HCT116 (cell line): ENCODE measurements around the gene HOXA11. TPM values are rescaled to one million over a fixed set of nuclear protein-coding genes. Genes with fewer than 3 reads are reported as not detected.
A peak's percentile ranks its signal among the peaks of the same experiment; 100 is the strongest.

Experiments
- ATAC-seq: fragments of 200-7000 bp; cut with Tn5 transposase; 2 replicates; pipeline ENCODE4 v1.9.1; 2020; ENCODE audit warnings: mild to moderate bottlenecking, moderate library complexity
- BruUV-seq: library from RNA; stranded (reverse); fragments of 400-500 nt; replicated peaks from 2 replicates; lab custom pipeline; 2021; lab: Mats Ljungman, UMichigan
- CTCF ChIA-PET: fragments of 300-600 bp; sonication (Branson Sonifier 250); formaldehyde crosslinking; loops from one replicate; lab custom pipeline; 2021; ENCODE audit warnings: antibody characterized with exemption; lab: Charles Lee
- POLR2A ChIA-PET: fragments of 300-600, 350-600 bp; sonication (Branson Sonifier 250); formaldehyde crosslinking; loops from one replicate; lab custom pipeline; 2021; ENCODE audit warnings: antibody characterized with exemption; lab: Charles Lee
- RAD21 ChIA-PET, 2 experiments: fragments of 300-600 bp; sonication (Branson Sonifier 250); formaldehyde crosslinking; loops; one replicate each; lab custom pipeline; 2023; ENCODE audit warnings: low total read pairs in 2 of 2; ENCODE audit not compliant: uncharacterized antibody in 2 of 2, unreplicated experiment in 2 of 2, low non-redundant PET in 1 of 2; lab: Charles Lee
- DNase-seq: peaks from one replicate; pipeline ENCODE4 v3.0.0-alpha.2; 2010; ENCODE audit warnings: low read depth, low spot score
- H2AFZ ChIP-seq: fragments of 200-600 bp; shearing (Covaris generic), sonication (generic); 2 replicates; pipeline ENCODE4 v1.6.1; 2017; ENCODE audit warnings: low read depth, mixed run types, mixed read lengths, antibody characterized with exemption, low read length; ENCODE audit not compliant: poor library complexity, severe bottlenecking
- H3K27ac ChIP-seq: 2 replicates; pipeline ENCODE4 v1.5.1; 2012; ENCODE audit warnings: low read depth, low read length
- H3K27me3 ChIP-seq: fragments of 200-600 bp; sonication (generic); 2 replicates; pipeline ENCODE4 v1.6.1; 2016; ENCODE audit warnings: mixed run types, low read length, mixed read lengths; ENCODE audit not compliant: insufficient read depth
- H3K36me3 ChIP-seq, 2 experiments: fragments of 200-500 bp in 1 of 2; fragments of 200-600 bp in 1 of 2; sonication (Bioruptor generic) in 1 of 2; sonication (generic) in 1 of 2; 2 replicates each; pipeline versions ENCODE4 v1.5.1 to v1.6.1; 2014 to 2016; ENCODE audit warnings: low read length in 2 of 2, inconsistent platforms in 1 of 2, mixed read lengths in 1 of 2, mixed run types in 1 of 2; ENCODE audit not compliant: insufficient read depth in 2 of 2, control insufficient read depth in 1 of 2
- H3K4me1 ChIP-seq, 2 experiments: fragments of 200-600 bp in 1 of 2; sonication (generic) in 1 of 2; 2 replicates each; pipeline versions ENCODE4 v1.5.1 to v1.6.1; 2012 to 2017; ENCODE audit warnings: low read length in 2 of 2, inconsistent platforms in 1 of 2, mild to moderate bottlenecking in 1 of 2, mixed read lengths in 1 of 2, mixed run types in 1 of 2, moderate library complexity in 1 of 2; ENCODE audit not compliant: insufficient read depth in 2 of 2, control insufficient read depth in 1 of 2
- H3K4me2 ChIP-seq: fragments of 200-600 bp; sonication (generic); 2 replicates; pipeline ENCODE4 v1.6.1; 2017; ENCODE audit warnings: mixed run types, low read length, mixed read lengths
- H3K4me3 ChIP-seq, 2 experiments: fragments of 200-600 bp in 1 of 2; sonication (generic) in 1 of 2; replicated peaks in 1 of 2; 2 replicates each; pipeline ENCODE4 v1.5.1; 2011 to 2016; ENCODE audit warnings: low read length in 2 of 2, control low read depth in 1 of 2, low read depth in 1 of 2, mild to moderate bottlenecking in 1 of 2, mixed read lengths in 1 of 2, mixed run types in 1 of 2
- H3K79me2 ChIP-seq: fragments of 200-600 bp; sonication (generic); 2 replicates; pipeline ENCODE4 v1.6.1; 2017; ENCODE audit warnings: mild to moderate bottlenecking, mixed run types, low read length, moderate library complexity, mixed read lengths; ENCODE audit not compliant: insufficient read depth
- H3K9ac ChIP-seq: fragments of 200-600 bp; sonication (generic); 2 replicates; pipeline ENCODE4 v1.6.1; 2016; ENCODE audit warnings: low read length, mixed read lengths
- H3K9me2 ChIP-seq: fragments of 200-600 bp; sonication (generic), shearing (Covaris generic); 2 replicates; pipeline ENCODE4 v1.6.1; 2017; ENCODE audit warnings: mixed run types, mild to moderate bottlenecking, moderate library complexity; ENCODE audit not compliant: insufficient read depth
- H3K9me3 ChIP-seq, 2 experiments: fragments of 200-500 bp in 1 of 2; fragments of 200-600 bp in 1 of 2; sonication (Bioruptor generic) in 1 of 2; sonication (generic) in 1 of 2; 2 replicates each; pipeline ENCODE4 v1.6.1; 2014 to 2017; ENCODE audit warnings: low read length in 2 of 2, mixed read lengths in 2 of 2, inconsistent platforms in 1 of 2, low read depth in 1 of 2, mild to moderate bottlenecking in 1 of 2, mixed run types in 1 of 2, moderate library complexity in 1 of 2; ENCODE audit not compliant: control insufficient read depth in 1 of 2, insufficient read depth in 1 of 2
- H4K20me1 ChIP-seq: fragments of 200-600 bp; sonication (generic), shearing (Covaris generic); 2 replicates; pipeline ENCODE4 v1.6.1; 2017; ENCODE audit warnings: mixed run types, mild to moderate bottlenecking, moderate library complexity; ENCODE audit not compliant: insufficient read depth
- CEBPB ChIP-seq: IDR thresholded peaks from 2 replicates; pipeline ENCODE4 v1.6.1; 2012; ENCODE audit warnings: low read depth
- CTCF ChIP-seq, 3 experiments: fragments of 200-600 bp in 1 of 3; sonication (generic) in 1 of 3; IDR thresholded peaks in 2 of 3; conservative IDR thresholded peaks in 1 of 3; 2 replicates each; pipeline ENCODE4 v1.5.1; 2012 to 2017; ENCODE audit warnings: low read depth in 2 of 3, low read length in 2 of 3, antibody characterized with exemption in 1 of 3, borderline replicate concordance in 1 of 3, control low read depth in 1 of 3, mild to moderate bottlenecking in 1 of 3, mixed read lengths in 1 of 3, mixed run types in 1 of 3, moderate library complexity in 1 of 3; ENCODE audit not compliant: insufficient read depth in 1 of 3
- POLR2A ChIP-seq: IDR thresholded peaks from 2 replicates; pipeline ENCODE4 v1.7.0; 2011; ENCODE audit warnings: borderline replicate concordance; ENCODE audit not compliant: insufficient read depth, insufficient read length; ENCODE audit errors: extremely low read depth
- POLR2AphosphoS5 ChIP-seq: IDR thresholded peaks from 2 replicates; pipeline ENCODE4 v1.6.1; 2011; ENCODE audit warnings: mild to moderate bottlenecking, low read depth, low read length, moderate library complexity
- ZBTB33 ChIP-seq: IDR thresholded peaks from 2 replicates; pipeline ENCODE4 v1.6.1; 2011; ENCODE audit warnings: mild to moderate bottlenecking, low read length, moderate library complexity; ENCODE audit not compliant: insufficient replicate concordance; ENCODE audit errors: extremely low read depth
- intact Hi-C: fragments of 100-400 bp; cut with micrococcal nuclease; formaldehyde crosslinking; loops from 2 replicates; pipeline ENCODE4 v1.10.0; 2022
- total RNA-seq: library from RNA; stranded (reverse); gene quantifications from one replicate; pipeline ENCODE4 v1.2.1, GENCODE V29; 2021; ENCODE audit not compliant: unreplicated experiment

HOXA11 gene
- total RNA-seq, 1 experiment from 2014 or later, result 6.8 TPM

- RAD21 ChIA-PET, result interaction anchor here in 1 of 2 experiments (1.1 kb wide), 1 partner anchor 58 kb away, joined by 3 read pairs; no protein-coding TSS in a partner anchor
- H3K4me3 ChIP-seq, result peak overlapping the region; percentile 66 to 77
- TF ChIP-seq CEBPB, result no peak
- peak; percentile 6; the same call in 1 of the 2 replicates for TF ChIP-seq POLR2AphosphoS5
- TF ChIP-seq POLR2A, result peak; percentile 17
- H3K27me3 ChIP-seq, result no peaks in the 10 kb centered on the region
- ATAC-seq (peak; percentile 28), DNase-seq (no peak)
- H3K9me2 ChIP-seq, result no peaks in the 10 kb centered on the region
- peak overlapping the region; percentile 97 for H3K4me2 ChIP-seq
- H3K4me1 ChIP-seq, result peaks cover 31 to 57% of the 10 kb centered on the region in 2 experiments
- no TSS peak for BruUV-seq
- CTCF ChIA-PET, result interaction anchor here (0.9 kb wide), 2 partner anchors 12 to 760 kb away, joined by 3 read pairs; no protein-coding TSS in a partner anchor
- peak overlapping the region; percentile 91 for H3K27ac ChIP-seq
- H3K79me2 ChIP-seq, result peaks cover 69% of the 10 kb centered on the region
- intact Hi-C loops, result no loop called here
- no peaks in the 10 kb centered on the region for H3K9me3 ChIP-seq
- POLR2A ChIA-PET, result no interaction called here
- H3K36me3 ChIP-seq, result no peaks in the 10 kb centered on the region
- peak overlapping the region; percentile 89 for H3K9ac ChIP-seq
- H2AFZ ChIP-seq, result no peak overlapping the region
- H4K20me1 ChIP-seq, result no peaks in the 10 kb centered on the region
Observed at GRCh38 chr7:27172823-27173510, 12.1 kb downstream of the HOXA11 start.

- POLR2A ChIA-PET, result interaction anchor here (2.2 kb wide), 1 partner anchor 8 kb away, joined by 7 read pairs; no protein-coding TSS in a partner anchor
- H3K27me3 ChIP-seq, result no peaks in the 10 kb centered on the region
- no peaks in the 10 kb centered on the region for H3K9me3 ChIP-seq
- CTCF ChIA-PET, result interaction anchor here (0.9 to 6.6 kb wide), 4 partner anchors 7 to 761 kb away, joined by 3 to 32 read pairs (median 3); no protein-coding TSS in a partner anchor
- peaks cover 34 to 63% of the 10 kb centered on the region in 2 experiments for H3K4me1 ChIP-seq
- peak overlapping the region; percentile 89 for H3K9ac ChIP-seq
- no TSS peak for BruUV-seq
- peak overlapping the region; percentile 97 for H3K4me2 ChIP-seq
- DNase-seq, result no peak
- RAD21 ChIA-PET, result interaction anchor here (1.1 to 1.9 kb wide), 2 partner anchors 11 to 57 kb away, joined by 3 to 4 read pairs; no protein-coding TSS in a partner anchor
- peak; percentile 15 for TF ChIP-seq POLR2A
- TF ChIP-seq CTCF (IDR thresholded peaks at IDR 0.05 in 2 of 3, conservative IDR thresholded peaks at IDR 0.05 in 1 of 3; ENCODE audit: borderline replicate concordance in 1 of 3, insufficient read depth in 1 of 3, low read depth in 2 of 3, low read length in 2 of 3), result no peak
- no peak for TF ChIP-seq ZBTB33
- H3K36me3 ChIP-seq, result no peaks in the 10 kb centered on the region
- no peak for ATAC-seq
- no peaks in the 10 kb centered on the region for H3K9me2 ChIP-seq
- intact Hi-C loops, result no loop called here
- H3K27ac ChIP-seq, result peak overlapping the region; percentile 91
- H2AFZ ChIP-seq, result no peak overlapping the region
- peak overlapping the region; percentile 66 to 77 for H3K4me3 ChIP-seq
- H4K20me1 ChIP-seq, result no peaks in the 10 kb centered on the region
- H3K79me2 ChIP-seq, result peaks cover 75% of the 10 kb centered on the region
Observed at GRCh38 chr7:27172315-27172774, 12.7 kb downstream of the HOXA11 start.
